Peyer's patch (tissue), 4 donors: ENCODE results near the gene MED22. TPM values are rescaled to one million over a fixed set of nuclear protein-coding genes. Genes with fewer than 3 reads are reported as not detected.
"Not testable (repeated sequence)": the region's sequence is repeated elsewhere in the genome, so short reads cannot be mapped to it uniquely, and the experiment has no call there.

Source experiments
- DNase-seq, 3 donors: peaks; one replicate each; pipeline ENCODE4 v3.0.0-alpha.2; 2017 to 2019
- H3K27ac ChIP-seq, 4 donors: fragments of 200-600 bp; sonication (generic); one replicate each; pipeline ENCODE4 v1.5.1; 2016 to 2019
- H3K27me3 ChIP-seq, 2 donors: fragments of 200-600 bp; sonication (generic); one replicate each; pipeline ENCODE4 v1.5.1; 2019
- H3K36me3 ChIP-seq, 3 donors: fragments of 200-600 bp; sonication (generic); one replicate each; pipeline ENCODE4 v1.5.1; 2016 to 2019
- H3K4me1 ChIP-seq, 4 donors: fragments of 200-600 bp; sonication (generic); one replicate each; pipeline ENCODE4 v1.5.1; 2016 to 2019
- H3K4me3 ChIP-seq, 4 donors: fragments of 200-600 bp; sonication (generic); 1 replicate in 3 of 4; 2 replicates in 1 of 4; pipeline ENCODE4 v1.5.1; 2016 to 2019; ENCODE audit warnings: mild to moderate bottlenecking in 1 of 4
- H3K9me3 ChIP-seq, 4 donors: fragments of 200-600 bp; sonication (generic); one replicate each; pipeline ENCODE4 v1.5.1; 2016 to 2019; ENCODE audit warnings: mild to moderate bottlenecking in 1 of 4
- POLR2A ChIP-seq, 2 donors: fragments of 450-650 bp; IDR thresholded peaks; one replicate each; pipeline ENCODE4 v1.5.1; 2017; ENCODE audit warnings: antibody characterized with exemption in 2 of 2, mild to moderate bottlenecking in 2 of 2, moderate library complexity in 2 of 2
- total RNA-seq, 4 donors: library from RNA; depleted of rRNA; stranded (reverse); fragments of >200 nt; gene quantifications; one replicate each; pipeline ENCODE4 v1.1.0, GENCODE V29; 2016
- TF ChIP-seq, protein P1 (sequence below), 6 experiments: fragments of 450-650 bp in 4 of 6; fragments of 200-600 bp in 2 of 6; sonication (generic) in 1 of 6; IDR thresholded peaks; one replicate each; pipeline ENCODE4 v1.5.1; 2017 to 2019; ENCODE audit warnings: antibody characterized with exemption in 6 of 6, mild to moderate bottlenecking in 3 of 6, moderate library complexity in 1 of 6

MED22 gene
- total RNA-seq, 4 donors from 2014 or later: 23.5 to 42.1 (median 31.2) TPM

DNA sequence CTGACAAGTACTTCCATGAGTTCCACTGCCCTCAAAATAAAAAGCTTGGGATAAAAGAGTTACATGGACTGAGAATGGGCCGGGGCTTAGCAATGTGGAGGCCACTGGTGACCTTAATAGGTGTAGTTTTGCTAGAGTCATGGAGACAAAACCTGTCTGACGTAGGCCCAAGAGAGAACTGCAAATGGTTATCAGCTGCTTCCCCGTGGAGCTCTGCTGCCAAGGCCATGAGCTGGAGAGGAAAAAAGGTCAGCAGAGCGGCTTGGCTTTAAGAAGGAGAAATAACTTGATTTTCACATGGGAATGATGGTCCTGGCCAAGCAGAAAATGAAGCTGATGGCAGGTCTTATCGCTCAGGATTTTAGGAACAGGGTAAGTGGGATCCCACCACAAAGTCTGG is 8.3 kb downstream of the MED22 start:
- no peaks in the 10 kb centered on the region for H3K27me3 ChIP-seq
- H3K9me3 ChIP-seq: no peaks in the 10 kb centered on the region
- peak overlapping the region in 1 of 4 donors; percentile 69 for H3K27ac ChIP-seq
- no peak for DNase-seq
- TF ChIP-seq, protein P1, sequence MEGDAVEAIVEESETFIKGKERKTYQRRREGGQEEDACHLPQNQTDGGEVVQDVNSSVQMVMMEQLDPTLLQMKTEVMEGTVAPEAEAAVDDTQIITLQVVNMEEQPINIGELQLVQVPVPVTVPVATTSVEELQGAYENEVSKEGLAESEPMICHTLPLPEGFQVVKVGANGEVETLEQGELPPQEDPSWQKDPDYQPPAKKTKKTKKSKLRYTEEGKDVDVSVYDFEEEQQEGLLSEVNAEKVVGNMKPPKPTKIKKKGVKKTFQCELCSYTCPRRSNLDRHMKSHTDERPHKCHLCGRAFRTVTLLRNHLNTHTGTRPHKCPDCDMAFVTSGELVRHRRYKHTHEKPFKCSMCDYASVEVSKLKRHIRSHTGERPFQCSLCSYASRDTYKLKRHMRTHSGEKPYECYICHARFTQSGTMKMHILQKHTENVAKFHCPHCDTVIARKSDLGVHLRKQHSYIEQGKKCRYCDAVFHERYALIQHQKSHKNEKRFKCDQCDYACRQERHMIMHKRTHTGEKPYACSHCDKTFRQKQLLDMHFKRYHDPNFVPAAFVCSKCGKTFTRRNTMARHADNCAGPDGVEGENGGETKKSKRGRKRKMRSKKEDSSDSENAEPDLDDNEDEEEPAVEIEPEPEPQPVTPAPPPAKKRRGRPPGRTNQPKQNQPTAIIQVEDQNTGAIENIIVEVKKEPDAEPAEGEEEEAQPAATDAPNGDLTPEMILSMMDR (IDR thresholded peaks at IDR 0.05): no peak
- TF ChIP-seq POLR2A (IDR thresholded peaks at IDR 0.05): no peak
- peaks cover 0 to 21% (median 10%) of the 10 kb centered on the region in 4 donors for H3K4me1 ChIP-seq
- H3K4me3 ChIP-seq: no peak overlapping the region
- H3K36me3 ChIP-seq: peaks cover 0 to 46% (median 0%) of the 10 kb centered on the region in 3 donors

DNA sequence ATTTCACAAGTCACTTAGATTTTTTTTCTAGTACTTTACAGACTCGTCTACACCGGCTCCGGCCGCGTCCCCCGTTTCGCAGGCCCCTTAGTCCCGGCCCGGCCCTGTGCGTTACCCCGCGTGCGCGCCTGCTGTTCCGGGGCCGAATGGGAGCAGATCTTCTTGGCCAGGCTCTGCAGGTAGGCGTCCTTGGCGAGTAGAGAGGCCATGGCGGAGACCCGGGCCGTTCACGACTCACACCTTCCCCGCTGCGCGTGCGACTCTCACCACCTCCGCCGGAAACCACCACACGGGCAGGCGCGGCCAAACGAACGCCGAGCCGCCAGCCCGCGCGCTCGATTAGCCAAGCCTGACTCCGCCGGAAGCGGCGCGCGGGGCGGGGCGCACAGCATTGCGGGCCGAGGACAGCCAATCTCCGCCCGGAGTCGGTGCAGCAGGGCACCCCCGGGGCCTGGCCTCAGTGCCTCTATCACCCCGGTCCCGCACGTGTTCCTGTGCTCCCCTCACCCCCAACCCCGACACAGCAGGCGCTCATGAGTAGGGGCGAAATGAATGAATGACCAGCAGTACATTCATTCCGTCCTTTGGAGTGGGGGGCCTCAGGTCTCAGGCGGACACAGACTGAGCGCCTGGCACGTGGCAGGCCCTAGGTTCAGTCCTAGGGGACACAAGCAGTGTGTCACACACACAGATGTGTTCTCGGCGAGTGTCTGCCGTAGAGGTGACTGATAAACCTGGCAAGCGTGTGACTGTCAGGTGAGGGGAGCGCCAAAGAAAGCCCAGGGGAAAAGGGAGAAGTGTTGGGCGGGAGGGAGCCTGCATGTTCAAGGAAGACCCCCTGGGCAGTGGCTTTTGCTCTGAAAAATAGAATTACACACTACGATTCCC is 11.8 kb downstream of the MED22 start, which contains the start of gene SURF6:
Gene SURF6 (minus strand): TSS at position 265 of the 888 bp plus-strand sequence. CDS start 56 bp downstream, at position 209.
- Histone ChIP-seq H3K4me3 (peak within 1 kb of the TSS; percentile 67 to 92 (median 76)), H3K27me3 (no peaks in the 10 kb centered on the region), H3K9me3 (no peaks in the 10 kb centered on the region), H3K4me1 (peaks cover 5 to 31% (median 8%) of the 10 kb centered on the region in 4 donors), H3K27ac (peak within 1 kb of the TSS; percentile 74 to 79 (median 76)), H3K36me3 (peaks cover 0 to 39% (median 0%) of the 10 kb centered on the region in 3 donors)
- DNase-seq: peak; percentile 91 to 96 (median 96)
- TF ChIP-seq POLR2A (IDR thresholded peaks at IDR 0.05): peak; percentile 67 to 82
- TF ChIP-seq, protein P1 (IDR thresholded peaks at IDR 0.05): peak in 2 of 6 experiments; percentile 14 to 43

DNA sequence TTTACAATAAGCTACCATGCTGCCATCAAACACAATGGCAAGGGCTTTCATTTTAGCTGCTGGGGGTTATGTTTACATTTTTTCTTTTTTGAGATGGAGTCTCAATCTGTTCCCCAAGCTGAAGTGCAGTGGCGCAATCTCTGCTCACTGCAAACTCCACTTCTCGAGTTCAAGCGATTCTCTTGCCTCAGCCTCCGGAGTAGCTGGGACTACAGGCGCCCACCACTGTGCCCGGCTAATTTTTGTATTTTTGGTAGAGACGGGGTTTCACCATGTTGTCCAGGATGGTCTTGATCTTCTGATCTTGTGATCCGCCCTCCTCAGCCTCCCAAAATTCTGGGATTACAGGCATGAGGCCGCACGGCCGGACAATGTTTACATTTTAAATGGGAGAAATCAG is 13.0 kb downstream of the MED22 start:
- peak in 1 of 3 donors; percentile 30 for DNase-seq
- H3K4me1 ChIP-seq: peaks cover 0 to 31% (median 7%) of the 10 kb centered on the region in 4 donors
- H3K36me3 ChIP-seq: peaks cover 0 to 33% (median 0%) of the 10 kb centered on the region in 3 donors
- H3K4me3 ChIP-seq: peak overlapping the region; percentile 67 to 92 (median 76)
- not testable (repeated sequence) for H3K9me3 ChIP-seq, H3K27me3 ChIP-seq
- peak overlapping the region in 3 of 4 donors; percentile 74 to 77 (median 75) for H3K27ac ChIP-seq

DNA sequence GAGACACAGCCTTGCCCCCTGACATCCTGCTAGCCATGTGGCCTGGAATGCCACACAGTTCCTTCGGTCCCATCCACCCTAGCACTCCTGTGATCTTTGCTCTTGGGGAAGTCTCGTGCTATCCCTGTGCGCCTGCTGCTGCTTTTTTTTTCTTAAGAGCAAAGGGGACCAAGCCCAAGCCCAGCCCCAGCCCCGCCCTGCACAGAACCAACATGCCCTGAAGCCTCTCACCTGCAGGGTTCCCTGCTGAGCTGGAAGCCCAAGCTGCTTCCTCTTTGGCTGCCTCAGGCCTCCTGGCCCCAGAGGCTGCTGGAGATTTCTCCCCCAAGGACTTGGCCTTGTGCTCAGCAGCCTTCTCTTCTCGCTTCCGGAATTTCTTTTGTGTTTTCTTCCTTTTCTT is 13.8 kb downstream of the MED22 start:
- Histone ChIP-seq H3K36me3 (peaks cover 0 to 33% (median 0%) of the 10 kb centered on the region in 3 donors), H3K4me3 (peak overlapping the region in 2 of 4 donors; percentile 81 to 92), H3K27ac (peak overlapping the region in 3 of 4 donors; percentile 48 to 77 (median 74)), H3K9me3 (no peaks in the 10 kb centered on the region), H3K4me1 (peaks cover 0 to 34% (median 7%) of the 10 kb centered on the region in 4 donors), H3K27me3 (no peaks in the 10 kb centered on the region)
- TF ChIP-seq, protein P1 (IDR thresholded peaks at IDR 0.05): peak in 3 of 6 experiments; percentile 65 to 68 (median 66)
- TF ChIP-seq POLR2A (IDR thresholded peaks at IDR 0.05): peak in 1 of 2 donors; percentile 72
- peak in 2 of 3 donors; percentile 88 to 89 for DNase-seq

DNA sequence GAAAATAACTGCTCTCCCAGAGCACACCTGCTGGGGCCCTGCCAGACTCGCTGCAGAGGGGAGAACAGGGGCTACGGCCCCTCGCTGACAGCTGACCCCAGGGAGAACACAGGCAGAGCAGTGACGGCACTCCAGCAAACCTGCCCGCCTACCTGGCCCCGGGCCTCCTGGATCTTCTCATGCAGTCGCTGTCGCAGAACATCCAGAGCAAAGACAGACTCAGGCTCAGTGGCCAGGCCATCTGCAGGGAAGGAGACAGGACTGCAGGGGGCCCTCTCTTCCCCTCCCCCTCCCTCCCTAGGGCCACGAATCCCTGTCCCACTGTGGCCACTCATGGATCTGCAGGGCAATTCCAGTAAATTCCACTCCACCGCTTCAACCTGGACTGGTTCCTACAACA is 14.4 kb downstream of the MED22 start:
- H3K27me3 ChIP-seq: no peaks in the 10 kb centered on the region
- TF ChIP-seq, protein P1 (IDR thresholded peaks at IDR 0.05): no peak
- no peak for TF ChIP-seq POLR2A (IDR thresholded peaks at IDR 0.05)
- peak overlapping the region in 3 of 4 donors; percentile 48 to 77 (median 68) for H3K27ac ChIP-seq
- peak overlapping the region in 2 of 4 donors; percentile 13 to 15 for H3K4me3 ChIP-seq
- peak in 1 of 3 donors; percentile 46 for DNase-seq
- H3K4me1 ChIP-seq: peaks cover 0 to 38% (median 7%) of the 10 kb centered on the region in 4 donors
- peaks cover 0 to 33% (median 0%) of the 10 kb centered on the region in 3 donors for H3K36me3 ChIP-seq
- no peaks in the 10 kb centered on the region for H3K9me3 ChIP-seq
